ENCODE data around the gene GATB. TPM values are rescaled to one million over a fixed set of nuclear protein-coding genes. Genes with fewer than 3 reads are reported as not detected.

Gene GATB
- total RNA-seq, 1 donor from 2014 or later = 15.7 TPM

- no peaks in the 10 kb centered on the region for H3K9me3 Mint-ChIP-seq (ENCODE audit: low read depth)
- TF ChIP-seq CTCF (IDR thresholded peaks at IDR 0.05; ENCODE audit: unreplicated experiment) = no peak
Observed at GRCh38 chr4:151708100-151708499, 52.7 kb downstream of the GATB start.

GRCh38 chr4:151703401-151703800 is 57.4 kb downstream of the GATB start:
- Mint-ChIP-seq H3K27me3 (no peaks in the 10 kb centered on the region), H3K9me3 (ENCODE audit: low read depth) (no peaks in the 10 kb centered on the region), H3K4me1 (ENCODE audit: low read depth) (no peaks in the 10 kb centered on the region), H3K36me3 (ENCODE audit: insufficient read depth) (peaks cover 4% of the 10 kb centered on the region), H3K27ac (no peak overlapping the region), H3K4me3 (ENCODE audit: low read depth) (no peak overlapping the region)
- DNase-seq (ENCODE audit: low spot score, unreplicated experiment) = no peak
- no peak for TF ChIP-seq CTCF (IDR thresholded peaks at IDR 0.05; ENCODE audit: unreplicated experiment)

More at GRCh38 chr4:151708100-151708499, 52.7 kb downstream of the GATB start:
- Mint-ChIP-seq H3K4me3 (ENCODE audit: low read depth) (no peak overlapping the region), H3K27me3 (no peaks in the 10 kb centered on the region), H3K27ac (no peak overlapping the region), H3K4me1 (ENCODE audit: low read depth) (no peaks in the 10 kb centered on the region), H3K36me3 (ENCODE audit: insufficient read depth) (no peaks in the 10 kb centered on the region)
- DNase-seq (ENCODE audit: low spot score, unreplicated experiment) = no peak

- no peaks in the 10 kb centered on the region for H3K4me1 Mint-ChIP-seq (ENCODE audit: low read depth)
- peaks cover 7% of the 10 kb centered on the region for H3K36me3 Mint-ChIP-seq (ENCODE audit: insufficient read depth)
- no peak overlapping the region for H3K4me3 Mint-ChIP-seq (ENCODE audit: low read depth)
- no peaks in the 10 kb centered on the region for H3K9me3 Mint-ChIP-seq (ENCODE audit: low read depth)
- no peak overlapping the region for H3K27ac Mint-ChIP-seq
- H3K27me3 Mint-ChIP-seq = no peaks in the 10 kb centered on the region
- no peak for TF ChIP-seq CTCF (IDR thresholded peaks at IDR 0.05; ENCODE audit: unreplicated experiment)
- DNase-seq (ENCODE audit: low spot score, unreplicated experiment) = no peak
Observed at GRCh38 chr4:151702256-151702655, 58.6 kb downstream of the GATB start.

GRCh38 chr4:151700566-151701316 is 60.1 kb downstream of the GATB start:
- no peaks in the 10 kb centered on the region for H3K4me1 Mint-ChIP-seq (ENCODE audit: low read depth)

GRCh38 chr4:151698213-151698612 is 62.6 kb downstream of the GATB start:
- TF ChIP-seq CTCF (IDR thresholded peaks at IDR 0.05; ENCODE audit: unreplicated experiment) = no peak
- H3K27ac Mint-ChIP-seq = no peak overlapping the region
- H3K9me3 Mint-ChIP-seq (ENCODE audit: low read depth) = no peaks in the 10 kb centered on the region
- no peak for DNase-seq (ENCODE audit: low spot score, unreplicated experiment)
- H3K4me1 Mint-ChIP-seq (ENCODE audit: low read depth) = no peaks in the 10 kb centered on the region
- H3K36me3 Mint-ChIP-seq (ENCODE audit: insufficient read depth) = peaks cover 15% of the 10 kb centered on the region
- no peak overlapping the region for H3K4me3 Mint-ChIP-seq (ENCODE audit: low read depth)
- no peaks in the 10 kb centered on the region for H3K27me3 Mint-ChIP-seq

More at GRCh38 chr4:151700566-151701316, 60.1 kb downstream of the GATB start:
- H3K4me3 Mint-ChIP-seq (ENCODE audit: low read depth) = no peak overlapping the region
- DNase-seq (ENCODE audit: low spot score, unreplicated experiment) = no peak
- H3K36me3 Mint-ChIP-seq (ENCODE audit: insufficient read depth) = peaks cover 13% of the 10 kb centered on the region
- TF ChIP-seq CTCF (IDR thresholded peaks at IDR 0.05; ENCODE audit: unreplicated experiment) = no peak
- no peaks in the 10 kb centered on the region for H3K27me3 Mint-ChIP-seq
- no peaks in the 10 kb centered on the region for H3K9me3 Mint-ChIP-seq (ENCODE audit: low read depth)
- H3K27ac Mint-ChIP-seq = no peak overlapping the region
